SK-N-SH (cell line): ENCODE measurements around the gene HECW1. TPM values are rescaled to one million over a fixed set of nuclear protein-coding genes. Genes with fewer than 3 reads are reported as not detected.

Experiments used
- CTCF ChIA-PET: fragments of 300-600, 350-600 bp; formaldehyde crosslinking; extraction: SDS; loops from one replicate; lab custom pipeline; 2021; lab: Yijun Ruan, JAX
- POLR2A ChIA-PET: fragments of 350-600 bp; sonication (Branson Sonifier 250); formaldehyde crosslinking; extraction: SDS; loops from one replicate; lab custom pipeline; 2020; ENCODE audit warnings: antibody characterized with exemption, inconsistent platforms; lab: Yijun Ruan, JAX
- DNase-seq: peaks from one replicate; pipeline ENCODE4 v3.0.0; 2012
- H2AFZ ChIP-seq: fragments of 200-600 bp; sonication (generic); 2 replicates; pipeline ENCODE4 v1.8.1; 2016; ENCODE audit warnings: antibody characterized with exemption, mild to moderate bottlenecking, low read depth
- H3F3A ChIP-seq: fragments of 200-600 bp; sonication (generic); replicated peaks from 2 replicates; pipeline ENCODE3; 2016; ENCODE audit warnings: antibody characterized with exemption, mild to moderate bottlenecking; ENCODE audit not compliant: insufficient read depth
- H3K27ac ChIP-seq, 2 experiments: fragments of 200-500 bp in 1 of 2; fragments of 200-600 bp in 1 of 2; sonication (Bioruptor generic) in 1 of 2; sonication (generic), shearing (Covaris generic) in 1 of 2; 2 replicates each; pipeline versions ENCODE4 v1.5.1 to v1.6.1; 2014 to 2016; ENCODE audit warnings: low read depth in 2 of 2, inconsistent platforms in 1 of 2, low read length in 1 of 2, mild to moderate bottlenecking in 1 of 2, mixed read lengths in 1 of 2
- H3K27me3 ChIP-seq: fragments of 200-600 bp; sonication (generic), shearing (Covaris generic); 2 replicates; pipeline ENCODE4 v1.6.1; 2016; ENCODE audit warnings: mixed run types; ENCODE audit not compliant: insufficient read depth
- H3K36me3 ChIP-seq, 2 experiments: fragments of 200-500 bp in 1 of 2; fragments of 200-600 bp in 1 of 2; sonication (Bioruptor generic) in 1 of 2; sonication (generic) in 1 of 2; replicated peaks in 1 of 2; 2 replicates each; pipeline versions ENCODE3 to v1.5.1; 2014 to 2016; ENCODE audit warnings: low read length in 1 of 2, mild to moderate bottlenecking in 1 of 2; ENCODE audit not compliant: insufficient read depth in 2 of 2, control insufficient read depth in 1 of 2
- H3K4me1 ChIP-seq, 2 experiments: fragments of 200-500 bp in 1 of 2; fragments of 200-600 bp in 1 of 2; sonication (Bioruptor generic) in 1 of 2; sonication (generic), shearing (Covaris generic) in 1 of 2; 2 replicates each; pipeline versions ENCODE4 v1.5.1 to v1.6.1; 2014 to 2016; ENCODE audit warnings: low read depth in 1 of 2, low read length in 1 of 2, mixed run types in 1 of 2; ENCODE audit not compliant: insufficient read depth in 2 of 2, control insufficient read depth in 1 of 2
- H3K4me2 ChIP-seq: fragments of 200-600 bp; sonication (generic), shearing (Covaris generic); 2 replicates; pipeline ENCODE4 v1.6.1; 2017; ENCODE audit warnings: mixed run types
- H3K4me3 ChIP-seq, 2 experiments: fragments of 200-500 bp in 1 of 2; fragments of 200-600 bp in 1 of 2; sonication (Bioruptor generic) in 1 of 2; sonication (generic), shearing (Covaris generic) in 1 of 2; 2 replicates each; pipeline versions ENCODE4 v1.5.1 to v1.8.1; 2014 to 2016; ENCODE audit warnings: low read depth in 2 of 2, inconsistent platforms in 1 of 2, low read length in 1 of 2, mild to moderate bottlenecking in 1 of 2, mixed read lengths in 1 of 2, moderate library complexity in 1 of 2
- H3K79me2 ChIP-seq: fragments of 200-600 bp; sonication (generic); 2 replicates; pipeline ENCODE4 v1.8.1; 2017; ENCODE audit warnings: mild to moderate bottlenecking; ENCODE audit not compliant: insufficient read depth
- H3K9ac ChIP-seq: fragments of 200-600 bp; sonication (generic); 2 replicates; pipeline ENCODE4 v1.6.1; 2017; ENCODE audit warnings: mixed run types
- H3K9me2 ChIP-seq: fragments of 200-600 bp; sonication (generic); 2 replicates; pipeline ENCODE4 v1.6.1; 2017; ENCODE audit warnings: mixed run types
- H3K9me3 ChIP-seq: fragments of 200-600 bp; sonication (generic); 2 replicates; pipeline ENCODE4 v1.6.1; 2017; ENCODE audit warnings: mixed run types, mild to moderate bottlenecking, moderate library complexity
- H4K20me1 ChIP-seq: fragments of 200-600 bp; sonication (generic); 2 replicates; pipeline ENCODE4 v1.6.1; 2017; ENCODE audit warnings: mild to moderate bottlenecking, mixed run types; ENCODE audit not compliant: insufficient read depth
- CHD2 ChIP-seq: fragments of 150-350 bp; IDR thresholded peaks from 2 replicates; pipeline ENCODE4 v1.6.1; 2018; ENCODE audit warnings: low read length; ENCODE audit not compliant: partially characterized antibody
- ELF1 ChIP-seq: IDR thresholded peaks from 2 replicates; pipeline ENCODE4 v1.4.0; 2012
- EP300 ChIP-seq, 2 experiments: IDR thresholded peaks; 2 replicates each; pipeline versions ENCODE4 v1.4.0 to v1.6.1; 2012; ENCODE audit warnings: borderline replicate concordance in 1 of 2, low read depth in 1 of 2, low read length in 1 of 2
- EZH2phosphoT487 ChIP-seq: fragments of 200-600 bp; sonication (generic); IDR thresholded peaks from 2 replicates; pipeline ENCODE4 v1.6.1; 2017; ENCODE audit warnings: low read depth, mixed run types, mild to moderate bottlenecking, antibody characterized with exemption, moderate library complexity, borderline replicate concordance
- FOSL2 ChIP-seq: IDR thresholded peaks from 2 replicates; pipeline ENCODE4 v1.4.0; 2012; ENCODE audit warnings: low read depth, mild to moderate bottlenecking, moderate library complexity, borderline replicate concordance
- FOXM1 ChIP-seq: IDR thresholded peaks from 2 replicates; pipeline ENCODE4 v1.4.0; 2012; ENCODE audit warnings: low read depth, mild to moderate bottlenecking
- GABPA ChIP-seq: IDR thresholded peaks from 2 replicates; pipeline ENCODE4 v1.4.0; 2012; ENCODE audit warnings: low read depth, mild to moderate bottlenecking
- IRF3 ChIP-seq: fragments of 150-350 bp; IDR thresholded peaks from 2 replicates; pipeline ENCODE4 v1.6.1; 2016; ENCODE audit warnings: mild to moderate bottlenecking, low read depth, low read length
- MEF2A ChIP-seq: IDR thresholded peaks from 2 replicates; pipeline ENCODE4 v1.4.0; 2012; ENCODE audit warnings: low read depth, borderline replicate concordance
- RAD21 ChIP-seq: IDR thresholded peaks from 2 replicates; pipeline ENCODE4 v1.6.1; 2012; ENCODE audit warnings: mild to moderate bottlenecking, low read length
- RCOR1 ChIP-seq: fragments of 150-350 bp; IDR thresholded peaks from 2 replicates; pipeline ENCODE4 v1.6.1; 2017; ENCODE audit warnings: antibody characterized with exemption, low read length
- RXRA ChIP-seq: IDR thresholded peaks from 2 replicates; pipeline ENCODE4 v1.4.0; 2012; ENCODE audit warnings: low read depth, mild to moderate bottlenecking, borderline replicate concordance
- SIN3A ChIP-seq: IDR thresholded peaks from 2 replicates; pipeline ENCODE4 v1.6.1; 2012; ENCODE audit warnings: low read depth, mild to moderate bottlenecking, low read length, moderate library complexity, borderline replicate concordance
- TCF12 ChIP-seq: IDR thresholded peaks from 2 replicates; pipeline ENCODE4 v1.4.0; 2012
- TEAD4 ChIP-seq: IDR thresholded peaks from 2 replicates; pipeline ENCODE4 v1.4.0; 2012; ENCODE audit warnings: mild to moderate bottlenecking, borderline replicate concordance; ENCODE audit not compliant: insufficient read depth
- YY1 ChIP-seq: IDR thresholded peaks from 2 replicates; pipeline ENCODE4 v1.4.0; 2012; ENCODE audit warnings: low read depth, mild to moderate bottlenecking
- ZBTB33 ChIP-seq: IDR thresholded peaks from 2 replicates; pipeline ENCODE4 v1.4.0; 2012; ENCODE audit warnings: low read depth, borderline replicate concordance
- WGBS: methylation state at CpG from one replicate; pipeline ENCODE4 v1.1.6; 2017; ENCODE audit warnings: low lambda C conversion rate; 5-methylcytosine and 5-hydroxymethylcytosine counted together
- polyA plus RNA-seq, 3 experiments: library from polyadenylated mRNA; depleted of rRNA; stranded (reverse); fragments of >200 nt; gene quantifications; 2 replicates each; pipeline ENCODE4 v1.2.3, GENCODE V29; 2012

HECW1 gene
- polyA plus RNA-seq, 1 of the 3 experiments (the other 2 are of a cell fraction) = not detected

- Histone ChIP-seq H3K27ac (no peak overlapping the region), H3K4me3 (no peak overlapping the region), H3K79me2 (no peaks in the 10 kb centered on the region), H3K27me3 (peaks cover 35% of the 10 kb centered on the region), H3K9ac (no peak overlapping the region), H3K4me1 (no peaks in the 10 kb centered on the region), H3K9me3 (no peaks in the 10 kb centered on the region), H3K36me3 (no peaks in the 10 kb centered on the region), H4K20me1 (no peaks in the 10 kb centered on the region), H3K4me2 (no peak overlapping the region), H3K9me2 (no peaks in the 10 kb centered on the region), H3F3A (no peaks in the 10 kb centered on the region), H2AFZ (no peak overlapping the region)
- no peak for TF ChIP-seq ELF1
- no peak for TF ChIP-seq MEF2A
- no peak for TF ChIP-seq EP300 (IDR thresholded peaks at IDR 0.05; ENCODE audit: borderline replicate concordance in 1 of 2, low read depth in 1 of 2, low read length in 1 of 2)
- TF ChIP-seq GABPA = no peak
- no peak for TF ChIP-seq SIN3A
- TF ChIP-seq RCOR1 = no peak
- TF ChIP-seq FOXM1 = no peak
- no peak for TF ChIP-seq IRF3
- TF ChIP-seq TCF12 = no peak
- no peak for TF ChIP-seq CHD2
- no peak for TF ChIP-seq FOSL2
- no peak for DNase-seq
- 65% methylated on average over 2 of the region's 2 CpGs for WGBS
- ChIA-PET POLR2A (no interaction called here), CTCF (interaction anchor here (10.1 kb wide), 1 partner anchor 22 kb away, joined by 81 read pairs; the partner anchor contains the start of gene STK17A)
Observed at GRCh38 chr7:43559946-43560335, 447.5 kb downstream of the HECW1 start.

- ChIA-PET CTCF (interaction anchor here (1.0 to 10.1 kb wide), 2 partner anchors 12 to 21 kb away, joined by 3 to 81 read pairs; partner anchors contain the start of gene STK17A), POLR2A (no interaction called here)
- Histone ChIP-seq H4K20me1 (no peaks in the 10 kb centered on the region), H2AFZ (no peak overlapping the region), H3K27me3 (peaks cover 27% of the 10 kb centered on the region), H3K27ac (no peak overlapping the region), H3K79me2 (no peaks in the 10 kb centered on the region), H3K4me3 (no peak overlapping the region), H3K9ac (no peak overlapping the region), H3K4me2 (no peak overlapping the region), H3F3A (no peaks in the 10 kb centered on the region), H3K9me3 (no peaks in the 10 kb centered on the region), H3K9me2 (no peaks in the 10 kb centered on the region), H3K36me3 (no peaks in the 10 kb centered on the region), H3K4me1 (no peaks in the 10 kb centered on the region)
- 68% methylated on average over 7 of the region's 7 CpGs for WGBS
- DNase-seq = no peak
- no peak for TF ChIP-seq TEAD4
- no peak for TF ChIP-seq RAD21
- TF ChIP-seq FOSL2 = no peak
- no peak for TF ChIP-seq SIN3A
- no peak for TF ChIP-seq RXRA
- no peak for TF ChIP-seq ZBTB33
- TF ChIP-seq YY1 = no peak
- no peak for TF ChIP-seq EP300 (IDR thresholded peaks at IDR 0.05; ENCODE audit: borderline replicate concordance in 1 of 2, low read depth in 1 of 2, low read length in 1 of 2)
- no peak for TF ChIP-seq EZH2phosphoT487
- no peak for TF ChIP-seq MEF2A
- TF ChIP-seq IRF3 = no peak
Observed at GRCh38 chr7:43560742-43561330, 448.4 kb downstream of the HECW1 start.
